Activated B cell treated with CpG ODN at 0.5 μM for 24 hours (primary cell): ENCODE results near the gene TENM4. TPM values are rescaled to one million over a fixed set of nuclear protein-coding genes. Genes with fewer than 3 reads are reported as not detected.

Experiments used
- ATAC-seq: fragments of 200-7000 bp; cut with Tn5 transposase; one replicate; pipeline ENCODE4 v1.10.0; 2021; ENCODE audit warnings: low read depth, mild to moderate bottlenecking, moderate library complexity
- CTCF ChIA-PET: fragments of 350-600 bp; sonication (Branson Sonifier 250); formaldehyde crosslinking; loops from one replicate; lab custom pipeline; 2021; ENCODE audit warnings: antibody characterized with exemption; lab: Charles Lee
- POLR2A ChIA-PET: fragments of 350-600 bp; sonication (Branson Sonifier 250); formaldehyde crosslinking; loops from one replicate; lab custom pipeline; 2021; ENCODE audit warnings: antibody characterized with exemption; lab: Charles Lee
- DNase-seq: peaks from one replicate; pipeline ENCODE4 v3.0.0; 2022
- H3K27ac Mint-ChIP-seq: one replicate; pipeline ENCODE4 v1.8.0; 2020; ENCODE audit warnings: mixed read lengths
- H3K27me3 Mint-ChIP-seq: one replicate; pipeline ENCODE4 v1.8.0; 2021; ENCODE audit warnings: mixed read lengths
- H3K36me3 Mint-ChIP-seq: one replicate; pipeline ENCODE4 v1.8.0; 2021; ENCODE audit warnings: low read depth, mixed read lengths
- H3K4me1 Mint-ChIP-seq: one replicate; pipeline ENCODE4 v1.8.0; 2021; ENCODE audit warnings: mixed read lengths
- H3K4me3 Mint-ChIP-seq: one replicate; pipeline ENCODE4 v1.8.0; 2020; ENCODE audit warnings: mild to moderate bottlenecking, mixed read lengths
- H3K9me3 Mint-ChIP-seq: one replicate; pipeline ENCODE4 v1.8.0; 2020; ENCODE audit warnings: mixed read lengths
- CTCF ChIP-seq: fragments of 200-600 bp; IDR thresholded peaks from one replicate; pipeline ENCODE4 v1.8.0; 2022; ENCODE audit warnings: antibody characterized with exemption, mild to moderate bottlenecking
- intact Hi-C: fragments of 100-400 bp; cut with micrococcal nuclease; formaldehyde crosslinking; loops from one replicate; pipeline ENCODE4 v1.15.1; 2024
- total RNA-seq: library from RNA; stranded (reverse); gene quantifications from 2 replicates; pipeline ENCODE4 v1.2.3, GENCODE V29; 2022

Gene TENM4
- total RNA-seq, 1 donor from 2014 or later, result 2.4 TPM

DNA sequence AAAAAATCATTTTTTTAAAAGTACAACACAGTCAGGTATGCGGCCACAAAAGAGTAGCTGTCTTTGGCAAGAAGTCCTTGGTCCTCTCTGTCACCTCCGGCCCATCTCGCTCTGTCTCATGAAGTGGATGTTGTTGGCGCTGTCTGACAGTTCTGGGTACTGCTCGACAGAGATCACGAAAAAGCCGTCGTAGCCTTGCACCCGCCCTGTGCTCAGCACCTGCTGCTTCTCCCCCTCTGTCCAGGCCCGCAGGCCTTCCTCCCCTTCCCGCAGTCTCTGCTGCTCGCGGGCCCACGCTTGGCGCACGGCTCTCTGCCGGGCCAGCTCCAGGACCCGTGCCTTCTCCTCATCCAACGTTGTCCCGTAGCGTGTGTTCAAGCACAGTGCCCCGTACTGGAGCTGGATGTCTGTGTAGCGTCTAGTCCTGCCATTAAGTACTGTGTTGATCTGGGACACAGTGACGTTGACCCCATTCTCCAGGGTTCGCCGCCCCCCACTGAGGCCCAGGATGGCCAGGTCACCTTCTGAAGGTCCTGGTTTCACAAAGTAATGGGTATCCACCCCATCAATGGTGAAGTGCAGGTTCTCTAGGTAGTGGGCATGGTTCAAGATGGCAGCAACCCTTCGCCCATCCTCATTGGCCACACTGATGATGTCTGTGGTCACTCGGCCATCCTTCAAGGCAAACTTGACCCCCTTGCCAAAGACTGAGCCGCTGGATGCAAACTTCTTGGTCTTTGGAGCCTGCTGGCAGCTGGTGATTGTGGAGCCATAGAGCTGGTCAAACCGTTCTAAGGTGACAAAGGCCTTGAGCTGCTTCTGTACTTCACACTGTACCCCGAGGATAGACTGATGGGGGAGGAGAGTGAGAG is 782.6 kb downstream of the TENM4 start:
- ATAC-seq, result no peak
- DNase-seq, result no peak
- no peaks in the 10 kb centered on the region for H3K4me1 Mint-ChIP-seq
- no peak for TF ChIP-seq CTCF
- no peaks in the 10 kb centered on the region for H3K36me3 Mint-ChIP-seq
- no peaks in the 10 kb centered on the region for H3K9me3 Mint-ChIP-seq
- CTCF ChIA-PET, result interaction anchor here (4.6 kb wide), 1 partner anchor 13 kb away, joined by 15 read pairs; no protein-coding TSS in a partner anchor
- POLR2A ChIA-PET, result no interaction called here
- intact Hi-C loops, result no loop called here
- H3K4me3 Mint-ChIP-seq, result no peak overlapping the region
- no peak overlapping the region for H3K27ac Mint-ChIP-seq
- peaks cover 3% of the 10 kb centered on the region for H3K27me3 Mint-ChIP-seq

DNA sequence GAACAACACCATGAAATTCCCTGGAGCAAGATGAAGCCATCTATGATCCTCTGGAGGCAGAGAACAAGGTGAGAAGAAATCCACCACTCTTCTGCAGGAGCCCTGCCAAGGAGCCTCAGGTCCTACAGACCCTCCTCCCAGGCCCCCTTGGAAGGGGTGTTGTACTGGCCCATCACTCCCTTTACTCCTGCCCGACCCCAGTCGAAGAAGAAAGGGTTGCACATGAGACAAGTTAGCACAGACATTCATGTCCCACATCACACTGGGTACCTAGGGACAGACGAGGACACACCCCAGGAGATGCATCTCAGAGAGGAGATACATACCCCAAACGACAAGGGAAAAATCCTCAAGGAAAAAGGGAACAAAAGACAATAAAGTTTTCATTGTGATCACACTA is 783.4 kb downstream of the TENM4 start:
- DNase-seq (no peak), ATAC-seq (no peak)
- Mint-ChIP-seq H3K4me3 (no peak overlapping the region), H3K9me3 (no peaks in the 10 kb centered on the region), H3K4me1 (no peaks in the 10 kb centered on the region), H3K27me3 (peaks cover under 1% of the 10 kb centered on the region), H3K27ac (no peak overlapping the region), H3K36me3 (no peaks in the 10 kb centered on the region)
- POLR2A ChIA-PET, result no interaction called here
- TF ChIP-seq CTCF, result no peak
- intact Hi-C loops, result no loop called here
- CTCF ChIA-PET, result no interaction called here

GRCh38 chr11:78656984-78657383 is 783.8 kb downstream of the TENM4 start:
- ChIA-PET CTCF (no interaction called here), POLR2A (no interaction called here)
- TF ChIP-seq CTCF, result no peak
- no peak overlapping the region for H3K27ac Mint-ChIP-seq
- intact Hi-C loops, result no loop called here
- no peaks in the 10 kb centered on the region for H3K9me3 Mint-ChIP-seq
- no peak overlapping the region for H3K4me3 Mint-ChIP-seq
- H3K4me1 Mint-ChIP-seq, result no peaks in the 10 kb centered on the region
- no peak for ATAC-seq
- no peak for DNase-seq
- peaks cover 3% of the 10 kb centered on the region for H3K27me3 Mint-ChIP-seq
- H3K36me3 Mint-ChIP-seq, result no peaks in the 10 kb centered on the region

DNA sequence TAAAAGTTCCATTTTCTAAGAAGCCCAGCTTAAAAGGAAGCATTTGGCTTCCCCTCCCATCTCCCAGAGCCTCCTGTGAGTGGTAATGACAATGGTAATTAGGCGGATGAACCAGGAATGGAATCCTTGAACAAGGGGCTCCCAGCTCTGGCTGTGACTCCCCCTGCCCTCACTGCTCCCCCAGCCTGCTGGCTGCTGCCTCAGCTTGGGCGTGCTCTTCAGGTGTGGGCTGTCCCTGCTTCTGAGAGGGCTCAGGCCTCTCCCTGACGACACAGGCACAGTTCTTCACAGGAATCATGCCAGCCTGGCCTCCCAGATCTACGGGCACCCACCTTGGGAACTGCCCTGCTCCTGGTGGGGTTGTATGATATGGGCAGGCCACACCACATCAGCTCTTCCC is 784.5 kb downstream of the TENM4 start:
- no peak for TF ChIP-seq CTCF
- no peaks in the 10 kb centered on the region for H3K4me1 Mint-ChIP-seq
- intact Hi-C loops, result no loop called here

GRCh38 chr11:78655561-78655960 is 785.3 kb downstream of the TENM4 start:
- POLR2A ChIA-PET, result no interaction called here
- peaks cover 3% of the 10 kb centered on the region for H3K27me3 Mint-ChIP-seq
- H3K9me3 Mint-ChIP-seq, result no peaks in the 10 kb centered on the region
- H3K36me3 Mint-ChIP-seq, result no peaks in the 10 kb centered on the region
- no peak for TF ChIP-seq CTCF
- intact Hi-C loops, result no loop called here
- DNase-seq (no peak), ATAC-seq (no peak)
- H3K4me1 Mint-ChIP-seq, result no peaks in the 10 kb centered on the region
- no peak overlapping the region for H3K4me3 Mint-ChIP-seq
- no peak overlapping the region for H3K27ac Mint-ChIP-seq
- CTCF ChIA-PET, result interaction anchor here (2.6 kb wide), 1 partner anchor 10 kb away, joined by 16 read pairs; no protein-coding TSS in a partner anchor

More for the DNA sequence above, 784.5 kb downstream of the TENM4 start:
- Mint-ChIP-seq H3K27me3 (peaks cover 3% of the 10 kb centered on the region), H3K9me3 (no peaks in the 10 kb centered on the region), H3K27ac (no peak overlapping the region), H3K36me3 (no peaks in the 10 kb centered on the region), H3K4me3 (no peak overlapping the region)
- POLR2A ChIA-PET, result no interaction called here
- CTCF ChIA-PET, result no interaction called here
- DNase-seq (no peak), ATAC-seq (no peak)
